K562 (cell line): Measurements from ENCODE around the gene LRRK1. TPM values are rescaled to one million over a fixed set of nuclear protein-coding genes. Genes with fewer than 3 reads are reported as not detected.

ENCODE experiments used
- ARNT ChIP-seq, 2 experiments: fragments of 450-650 bp; IDR thresholded peaks; 2 replicates each; pipeline ENCODE4 v1.6.1; 2016; ENCODE audit warnings: mild to moderate bottlenecking in 1 of 2
- BHLHE40 ChIP-seq: IDR thresholded peaks from 2 replicates; pipeline ENCODE4 v1.6.1; 2011; ENCODE audit warnings: low read length, improper control_type of control experiment
- BRF1 ChIP-seq: IDR thresholded peaks from 3 replicates; pipeline ENCODE4 v1.6.1; 2011; ENCODE audit warnings: borderline replicate concordance, mild to moderate bottlenecking; ENCODE audit not compliant: insufficient read length; ENCODE audit errors: extremely low read depth
- CBFA2T2 ChIP-seq: fragments of 450-650 bp; conservative IDR thresholded peaks from 2 replicates; pipeline ENCODE4 v1.6.1; 2017; ENCODE audit warnings: mild to moderate bottlenecking
- GABPB1 ChIP-seq: sonication (generic); formaldehyde crosslinking; IDR thresholded peaks from 2 replicates; pipeline ENCODE4 v1.8.0; 2022; ENCODE audit warnings: mild to moderate bottlenecking, missing genetic modification reagents
- GATAD2A ChIP-seq: fragments of 450-650 bp; IDR thresholded peaks from 2 replicates; pipeline ENCODE4 v1.6.1; 2017
- KDM1A ChIP-seq, 2 experiments: fragments of 450-650 bp; IDR thresholded peaks; 2 replicates each; pipeline ENCODE4 v1.6.1; 2016; ENCODE audit warnings: mild to moderate bottlenecking in 2 of 2
- L3MBTL2 ChIP-seq: fragments of 450-650 bp; IDR thresholded peaks from 2 replicates; pipeline ENCODE4 v1.6.1; 2016; ENCODE audit warnings: mild to moderate bottlenecking, moderate library complexity
- MTA3 ChIP-seq: fragments of 450-650 bp; formaldehyde crosslinking; IDR thresholded peaks from 2 replicates; pipeline ENCODE4 v1.6.1; 2017; ENCODE audit warnings: mild to moderate bottlenecking, borderline replicate concordance
- POLR2A ChIP-seq: fragments of 450-650 bp; conservative IDR thresholded peaks from 2 replicates; pipeline ENCODE4 v1.6.1; 2016
- RCOR1 ChIP-seq, 2 experiments: IDR thresholded peaks; 2 replicates each; pipeline ENCODE4 v1.6.1; 2012; ENCODE audit warnings: low read depth in 2 of 2, low read length in 2 of 2, borderline replicate concordance in 1 of 2, improper control_type of control experiment in 1 of 2
- SLC30A9 ChIP-seq: fragments of 250-450 bp; sonication (Bioruptor Pico); IDR thresholded peaks from 2 replicates; pipeline ENCODE4 v1.8.0; 2022; ENCODE audit warnings: mild to moderate bottlenecking, moderate library complexity
- TAL1 ChIP-seq: fragments of 450-650 bp; IDR thresholded peaks from 2 replicates; pipeline ENCODE4 v1.6.1; 2016; ENCODE audit warnings: mild to moderate bottlenecking
- ZFP91 ChIP-seq: sonication (generic); formaldehyde crosslinking; IDR thresholded peaks from 2 replicates; pipeline ENCODE4 v1.8.0; 2022; ENCODE audit warnings: mild to moderate bottlenecking, missing genetic modification reagents
- ZNF778 ChIP-seq: fragments of 450-650 bp; formaldehyde crosslinking; IDR thresholded peaks from 2 replicates; pipeline ENCODE4 v1.4.0; 2020; ENCODE audit warnings: mild to moderate bottlenecking, moderate library complexity
- polyA plus RNA-seq, 8 experiments: library from polyadenylated mRNA; depleted of rRNA in 4 of 8; stranded (reverse) in 5 of 8; unstranded in 3 of 8; fragments of >200 nt; fragmentation: Nextera tagmentation in 2 of 8; fragmentation: Illumina TruSeq in 1 of 8; extraction: Ambion mirVana in 2 of 8; extraction: Trizol in 1 of 8; gene quantifications; 2 replicates each; pipeline versions ENCODE4 v1.2.1 to v1.2.3, GENCODE V29; 2011 to 2014; ENCODE audit warnings: inconsistent platforms in 1 of 8, missing spikeins in 1 of 8
- total RNA-seq, 7 experiments: library from RNA; depleted of rRNA in 6 of 7; stranded (reverse); fragments of >200 nt in 6 of 7; fragmentation: Illumina TruSeq in 2 of 7; extraction: Trizol in 2 of 7; gene quantifications; 2 replicates each; pipeline versions ENCODE4 v1.2.1 to v1.2.3, GENCODE V29; 2011 to 2021; ENCODE audit warnings: low replicate concordance in 1 of 7
- TF ChIP-seq, protein P1 (sequence below): fragments of 250-450 bp; sonication (Bioruptor Pico); IDR thresholded peaks from 2 replicates; pipeline ENCODE4 v1.9.0; 2021; ENCODE audit warnings: mild to moderate bottlenecking
- TF ChIP-seq, protein P2 (sequence below): fragments of 250-450 bp; sonication (Bioruptor Pico); IDR thresholded peaks from 2 replicates; pipeline ENCODE4 v1.5.1; 2021; ENCODE audit warnings: mild to moderate bottlenecking
- TF ChIP-seq, protein P3 (sequence below): IDR thresholded peaks from 3 replicates; pipeline ENCODE4 v1.6.1; 2011; ENCODE audit warnings: borderline replicate concordance, mild to moderate bottlenecking, moderate library complexity; ENCODE audit not compliant: insufficient read length; ENCODE audit errors: extremely low read depth
- TF ChIP-seq, protein P4 (sequence below): fragments of 250-450 bp; sonication (Bioruptor Pico); IDR thresholded peaks from 2 replicates; pipeline ENCODE4 v1.5.0; 2020; ENCODE audit warnings: mild to moderate bottlenecking

The LRRK1 gene
- total and polyA plus RNA-seq, 9 of the 15 experiments (the other 6 are each of a cell fraction or from before 2014, with no cell fraction given) = 0.01 to 1.5 (median 0.11) TPM

DNA sequence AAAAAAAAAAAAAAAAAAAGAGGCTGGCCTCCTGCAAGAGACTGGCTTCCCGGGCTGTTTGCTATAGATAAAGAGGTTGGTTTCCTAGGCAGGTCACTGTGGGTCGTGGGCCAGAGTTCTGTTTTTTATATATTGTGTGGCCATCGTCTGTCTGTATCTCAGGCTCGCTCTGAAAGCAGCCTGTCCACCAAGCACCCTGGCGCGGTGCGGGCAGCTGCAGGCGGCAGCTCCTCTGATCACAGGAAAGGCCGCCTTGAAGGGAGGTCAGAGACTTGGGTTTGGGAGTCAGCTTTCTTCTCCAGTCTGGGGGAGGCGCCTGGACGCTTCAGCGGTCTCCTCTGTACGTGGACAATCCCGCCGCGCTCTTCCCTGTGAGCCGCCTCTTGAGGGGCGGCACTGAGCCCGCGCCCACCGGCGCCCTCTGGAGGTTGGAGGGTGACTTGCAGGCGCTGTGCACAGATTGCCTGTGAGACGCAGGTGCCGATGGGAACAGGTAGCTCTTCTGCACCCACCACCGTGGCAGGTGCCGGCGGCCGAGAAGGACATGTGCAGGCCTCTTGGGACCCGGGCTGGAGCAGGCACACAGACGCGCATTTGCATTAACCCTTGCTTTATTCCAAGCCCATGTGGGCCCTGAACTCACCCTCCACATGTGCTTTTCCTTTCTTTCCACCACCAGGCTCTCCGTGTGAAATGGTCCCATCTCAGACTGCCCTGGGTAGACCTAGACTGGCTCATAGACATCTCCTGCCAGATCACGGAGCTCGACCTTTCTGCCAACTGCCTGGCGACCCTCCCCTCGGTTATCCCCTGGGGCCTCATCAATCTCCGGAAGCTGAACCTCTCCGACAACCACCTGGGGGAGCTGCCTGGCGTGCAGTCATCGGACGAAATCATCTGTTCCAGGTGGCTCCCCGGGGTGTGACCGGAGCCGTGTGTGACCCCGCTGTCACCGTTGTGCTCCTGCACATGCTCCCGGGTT, 89.3 kb downstream of the LRRK1 start (continued):
- TF ChIP-seq RCOR1 (IDR thresholded peaks at IDR 0.05; ENCODE audit: borderline replicate concordance in 1 of 2, low read depth in 2 of 2, low read length in 2 of 2) (peak in 1 of 2 experiments; percentile 86; a peak in 2 of 4 replicates), BRF1 (no peak), TAL1 (peak; percentile 68), L3MBTL2 (no peak), BHLHE40 (0 out of 2 replicates have a peak, but pooled peaks have one; percentile 27), MTA3 (peak; percentile 72; the same call in 1 of the 2 replicates), ZNF778 (no peak), GABPB1 (CRISPR knock-in tag) (peak; percentile 46), SLC30A9 (CRISPR knock-in tag) (no peak), POLR2A (peak; percentile 58; the same call in 1 of the 2 replicates), CBFA2T2 (peak; percentile 64), ZFP91 (CRISPR knock-in tag) (no peak), ARNT (IDR thresholded peaks at IDR 0.05) (no peak), KDM1A (IDR thresholded peaks at IDR 0.05) (no peak; a peak in 1 of 4 replicates), GATAD2A (peak; percentile 40; the same call in 1 of the 2 replicates)
- TF ChIP-seq, protein P1, sequence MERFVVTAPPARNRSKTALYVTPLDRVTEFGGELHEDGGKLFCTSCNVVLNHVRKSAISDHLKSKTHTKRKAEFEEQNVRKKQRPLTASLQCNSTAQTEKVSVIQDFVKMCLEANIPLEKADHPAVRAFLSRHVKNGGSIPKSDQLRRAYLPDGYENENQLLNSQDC (CRISPR knock-in tag) = no peak
- TF ChIP-seq, protein P2, sequence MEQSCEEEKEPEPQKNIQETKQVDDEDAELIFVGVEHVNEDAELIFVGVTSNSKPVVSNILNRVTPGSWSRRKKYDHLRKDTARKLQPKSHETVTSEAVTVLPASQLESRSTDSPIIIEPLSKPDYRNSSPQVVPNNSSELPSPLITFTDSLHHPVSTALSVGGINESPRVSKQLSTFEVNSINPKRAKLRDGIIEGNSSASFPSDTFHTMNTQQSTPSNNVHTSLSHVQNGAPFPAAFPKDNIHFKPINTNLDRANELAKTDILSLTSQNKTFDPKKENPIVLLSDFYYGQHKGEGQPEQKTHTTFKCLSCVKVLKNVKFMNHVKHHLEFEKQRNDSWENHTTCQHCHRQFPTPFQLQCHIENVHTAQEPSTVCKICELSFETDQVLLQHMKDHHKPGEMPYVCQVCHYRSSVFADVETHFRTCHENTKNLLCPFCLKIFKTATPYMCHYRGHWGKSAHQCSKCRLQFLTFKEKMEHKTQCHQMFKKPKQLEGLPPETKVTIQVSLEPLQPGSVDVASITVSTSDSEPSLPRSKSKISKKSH (CRISPR knock-in tag) = no peak
- TF ChIP-seq, protein P3, sequence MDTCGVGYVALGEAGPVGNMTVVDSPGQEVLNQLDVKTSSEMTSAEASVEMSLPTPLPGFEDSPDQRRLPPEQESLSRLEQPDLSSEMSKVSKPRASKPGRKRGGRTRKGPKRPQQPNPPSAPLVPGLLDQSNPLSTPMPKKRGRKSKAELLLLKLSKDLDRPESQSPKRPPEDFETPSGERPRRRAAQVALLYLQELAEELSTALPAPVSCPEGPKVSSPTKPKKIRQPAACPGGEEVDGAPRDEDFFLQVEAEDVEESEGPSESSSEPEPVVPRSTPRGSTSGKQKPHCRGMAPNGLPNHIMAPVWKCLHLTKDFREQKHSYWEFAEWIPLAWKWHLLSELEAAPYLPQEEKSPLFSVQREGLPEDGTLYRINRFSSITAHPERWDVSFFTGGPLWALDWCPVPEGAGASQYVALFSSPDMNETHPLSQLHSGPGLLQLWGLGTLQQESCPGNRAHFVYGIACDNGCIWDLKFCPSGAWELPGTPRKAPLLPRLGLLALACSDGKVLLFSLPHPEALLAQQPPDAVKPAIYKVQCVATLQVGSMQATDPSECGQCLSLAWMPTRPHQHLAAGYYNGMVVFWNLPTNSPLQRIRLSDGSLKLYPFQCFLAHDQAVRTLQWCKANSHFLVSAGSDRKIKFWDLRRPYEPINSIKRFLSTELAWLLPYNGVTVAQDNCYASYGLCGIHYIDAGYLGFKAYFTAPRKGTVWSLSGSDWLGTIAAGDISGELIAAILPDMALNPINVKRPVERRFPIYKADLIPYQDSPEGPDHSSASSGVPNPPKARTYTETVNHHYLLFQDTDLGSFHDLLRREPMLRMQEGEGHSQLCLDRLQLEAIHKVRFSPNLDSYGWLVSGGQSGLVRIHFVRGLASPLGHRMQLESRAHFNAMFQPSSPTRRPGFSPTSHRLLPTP = no peak
- TF ChIP-seq, protein P4, sequence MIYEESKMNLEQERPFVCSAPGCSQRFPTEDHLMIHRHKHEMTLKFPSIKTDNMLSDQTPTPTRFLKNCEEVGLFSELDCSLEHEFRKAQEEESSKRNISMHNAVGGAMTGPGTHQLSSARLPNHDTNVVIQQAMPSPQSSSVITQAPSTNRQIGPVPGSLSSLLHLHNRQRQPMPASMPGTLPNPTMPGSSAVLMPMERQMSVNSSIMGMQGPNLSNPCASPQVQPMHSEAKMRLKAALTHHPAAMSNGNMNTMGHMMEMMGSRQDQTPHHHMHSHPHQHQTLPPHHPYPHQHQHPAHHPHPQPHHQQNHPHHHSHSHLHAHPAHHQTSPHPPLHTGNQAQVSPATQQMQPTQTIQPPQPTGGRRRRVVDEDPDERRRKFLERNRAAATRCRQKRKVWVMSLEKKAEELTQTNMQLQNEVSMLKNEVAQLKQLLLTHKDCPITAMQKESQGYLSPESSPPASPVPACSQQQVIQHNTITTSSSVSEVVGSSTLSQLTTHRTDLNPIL (CRISPR knock-in tag) = no peak
